Caco-2 (cell line): ENCODE results near the gene PAQR7. TPM values are rescaled to one million over a fixed set of nuclear protein-coding genes. Genes with fewer than 3 reads are reported as not detected.
A peak's percentile ranks its signal among the peaks of the same experiment; 100 is the strongest.

Experiments used
- BruUV-seq: library from RNA; stranded (reverse); fragments of 400-500 nt; replicated peaks from 2 replicates; lab custom pipeline; 2021; lab: Mats Ljungman, UMichigan
- CTCF ChIA-PET: fragments of 300-600 bp; sonication (Branson Sonifier 250); formaldehyde crosslinking; loops from one replicate; lab custom pipeline; 2022; ENCODE audit warnings: antibody characterized with exemption; lab: Charles Lee
- POLR2A ChIA-PET: fragments of 300-600 bp; sonication (Branson Sonifier 250); formaldehyde crosslinking; loops from one replicate; lab custom pipeline; 2022; ENCODE audit warnings: antibody characterized with exemption; lab: Charles Lee
- DNase-seq, 2 experiments: peaks; one replicate each; pipeline versions ENCODE4 v3.0.0 to v3.0.0-alpha.2; 2020 to 2022
- H3K27me3 ChIP-seq: replicated peaks from 2 replicates; pipeline ENCODE4 v1.6.0; 2011; ENCODE audit warnings: low read length; ENCODE audit not compliant: control insufficient read depth, insufficient read depth
- H3K36me3 ChIP-seq: 2 replicates; pipeline ENCODE4 v1.5.1; 2011; ENCODE audit warnings: low read length; ENCODE audit not compliant: control insufficient read depth, insufficient read depth
- H3K4me1 ChIP-seq: fragments of 250-450 bp; sonication (Bioruptor Pico); 2 replicates; pipeline ENCODE4 v1.5.1; 2020; ENCODE audit warnings: mild to moderate bottlenecking
- H3K4me3 ChIP-seq: 2 replicates; pipeline ENCODE4 v1.5.1; 2011; ENCODE audit warnings: low read depth, mild to moderate bottlenecking, control low read depth, low read length
- H3K9me3 ChIP-seq: fragments of 250-450 bp; sonication (Bioruptor Pico); 2 replicates; pipeline ENCODE4 v1.5.1; 2020; ENCODE audit warnings: mild to moderate bottlenecking, moderate library complexity
- H3K27ac Mint-ChIP-seq: one replicate; pipeline ENCODE4 v1.8.0; 2022; ENCODE audit warnings: mixed read lengths; ENCODE audit not compliant: unreplicated experiment
- H3K27me3 Mint-ChIP-seq: one replicate; pipeline ENCODE4 v1.8.0; 2022; ENCODE audit warnings: mixed read lengths; ENCODE audit not compliant: insufficient read depth, unreplicated experiment
- H3K36me3 Mint-ChIP-seq: one replicate; pipeline ENCODE4 v1.8.0; 2022; ENCODE audit warnings: mild to moderate bottlenecking, mixed read lengths; ENCODE audit not compliant: insufficient read depth, unreplicated experiment
- H3K4me1 Mint-ChIP-seq: one replicate; pipeline ENCODE4 v1.8.0; 2022; ENCODE audit warnings: low read depth, mixed read lengths; ENCODE audit not compliant: unreplicated experiment
- H3K4me3 Mint-ChIP-seq: one replicate; pipeline ENCODE4 v1.8.0; 2022; ENCODE audit warnings: mild to moderate bottlenecking, moderate library complexity, mixed read lengths; ENCODE audit not compliant: unreplicated experiment
- H3K9me3 Mint-ChIP-seq: one replicate; pipeline ENCODE4 v1.8.0; 2022; ENCODE audit warnings: mixed read lengths; ENCODE audit not compliant: unreplicated experiment
- intact Hi-C: fragments of 100-400 bp; cut with micrococcal nuclease; formaldehyde crosslinking; loops from one replicate; pipeline ENCODE4 v1.10.0; 2022; ENCODE audit not compliant: unreplicated experiment
- total RNA-seq: library from RNA; stranded (reverse); gene quantifications from 2 replicates; pipeline ENCODE4 v1.2.3, GENCODE V29; 2022
- TF ChIP-seq, protein P1 (sequence below), 2 experiments: fragments of 200-600 bp in 1 of 2; IDR thresholded peaks; 1 replicate in 1 of 2; 2 replicates in 1 of 2; pipeline versions ENCODE4 v1.5.1 to v1.8.0; 2011 to 2022; ENCODE audit warnings: antibody characterized with exemption in 1 of 2, control low read depth in 1 of 2, inconsistent platforms in 1 of 2, low read depth in 1 of 2, low read length in 1 of 2, mild to moderate bottlenecking in 1 of 2, moderate library complexity in 1 of 2; ENCODE audit not compliant: insufficient read depth in 1 of 2, severe bottlenecking in 1 of 2, unreplicated experiment in 1 of 2

The PAQR7 gene
- total RNA-seq, 1 experiment from 2014 or later = 22.3 TPM

GRCh38 chr1:25825605-25826004 lies 49.9 kb downstream of the PAQR7 start:
- ChIA-PET CTCF (no interaction called here), POLR2A (no interaction called here)
- Mint-ChIP-seq H3K4me1 (peaks cover 15% of the 10 kb centered on the region), H3K9me3 (no peaks in the 10 kb centered on the region), H3K4me3 (no peak overlapping the region), H3K36me3 (peaks cover 41% of the 10 kb centered on the region), H3K27me3 (no peaks in the 10 kb centered on the region), H3K27ac (no peak overlapping the region)
- H3K9me3 ChIP-seq = no peaks in the 10 kb centered on the region
- intact Hi-C loops = no loop called here
- H3K36me3 ChIP-seq = no peaks in the 10 kb centered on the region; the same call in 1 of the 2 replicates
- no peaks in the 10 kb centered on the region for H3K27me3 ChIP-seq
- no peaks in the 10 kb centered on the region for H3K4me1 ChIP-seq
- no peak overlapping the region for H3K4me3 ChIP-seq
- TF ChIP-seq, protein P1, sequence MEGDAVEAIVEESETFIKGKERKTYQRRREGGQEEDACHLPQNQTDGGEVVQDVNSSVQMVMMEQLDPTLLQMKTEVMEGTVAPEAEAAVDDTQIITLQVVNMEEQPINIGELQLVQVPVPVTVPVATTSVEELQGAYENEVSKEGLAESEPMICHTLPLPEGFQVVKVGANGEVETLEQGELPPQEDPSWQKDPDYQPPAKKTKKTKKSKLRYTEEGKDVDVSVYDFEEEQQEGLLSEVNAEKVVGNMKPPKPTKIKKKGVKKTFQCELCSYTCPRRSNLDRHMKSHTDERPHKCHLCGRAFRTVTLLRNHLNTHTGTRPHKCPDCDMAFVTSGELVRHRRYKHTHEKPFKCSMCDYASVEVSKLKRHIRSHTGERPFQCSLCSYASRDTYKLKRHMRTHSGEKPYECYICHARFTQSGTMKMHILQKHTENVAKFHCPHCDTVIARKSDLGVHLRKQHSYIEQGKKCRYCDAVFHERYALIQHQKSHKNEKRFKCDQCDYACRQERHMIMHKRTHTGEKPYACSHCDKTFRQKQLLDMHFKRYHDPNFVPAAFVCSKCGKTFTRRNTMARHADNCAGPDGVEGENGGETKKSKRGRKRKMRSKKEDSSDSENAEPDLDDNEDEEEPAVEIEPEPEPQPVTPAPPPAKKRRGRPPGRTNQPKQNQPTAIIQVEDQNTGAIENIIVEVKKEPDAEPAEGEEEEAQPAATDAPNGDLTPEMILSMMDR (IDR thresholded peaks at IDR 0.05; ENCODE audit: insufficient read depth in 1 of 2, low read depth in 1 of 2, low read length in 1 of 2, severe bottlenecking in 1 of 2, unreplicated experiment in 1 of 2) = no peak
- no TSS peak for BruUV-seq
- no peak for DNase-seq

DNA sequence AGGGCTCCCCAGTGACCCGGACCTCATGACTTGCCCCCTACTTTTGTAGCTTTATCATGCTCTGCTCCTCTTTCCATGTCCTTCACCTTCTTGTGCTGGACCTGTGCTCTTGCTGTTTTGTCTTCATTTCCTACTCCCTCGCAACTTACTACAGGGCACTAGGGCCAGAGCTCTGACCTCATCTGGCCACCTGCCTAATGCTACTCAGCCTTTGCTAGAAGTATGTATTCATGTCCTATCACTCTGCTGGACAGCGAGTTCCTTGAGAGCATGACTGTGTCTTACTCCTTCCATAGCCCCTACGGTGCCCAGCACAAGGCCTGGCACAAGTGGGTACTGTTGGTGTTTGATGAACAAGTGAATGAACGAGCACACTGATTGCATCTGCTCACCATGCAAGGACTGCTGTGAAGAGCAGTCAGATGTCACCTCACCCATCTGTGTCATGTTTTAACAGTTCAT lies 53.8 kb downstream of the PAQR7 start:
- peaks cover 27% of the 10 kb centered on the region for H3K36me3 Mint-ChIP-seq
- no peaks in the 10 kb centered on the region for H3K9me3 ChIP-seq
- peaks cover 26% of the 10 kb centered on the region for H3K4me1 Mint-ChIP-seq
- BruUV-seq = no TSS peak
- H3K4me1 ChIP-seq = peaks cover 15% of the 10 kb centered on the region
- POLR2A ChIA-PET = no interaction called here
- no peaks in the 10 kb centered on the region for H3K27me3 Mint-ChIP-seq
- H3K4me3 ChIP-seq = no peak overlapping the region; the same call in 1 of the 2 replicates
- no peak for DNase-seq
- no peaks in the 10 kb centered on the region for H3K9me3 Mint-ChIP-seq
- no peaks in the 10 kb centered on the region for H3K27me3 ChIP-seq
- peak overlapping the region; percentile 66 for H3K27ac Mint-ChIP-seq
- TF ChIP-seq, protein P1 (IDR thresholded peaks at IDR 0.05; ENCODE audit: insufficient read depth in 1 of 2, low read depth in 1 of 2, low read length in 1 of 2, severe bottlenecking in 1 of 2, unreplicated experiment in 1 of 2) = no peak
- peak overlapping the region; percentile 77 for H3K4me3 Mint-ChIP-seq
- H3K36me3 ChIP-seq = no peaks in the 10 kb centered on the region
- intact Hi-C loops = loop anchor here (5.0 kb wide), 1 partner anchor 176 kb away; the partner anchor contains the start of gene PAFAH2
- CTCF ChIA-PET = no interaction called here

GRCh38 chr1:25821112-25821476 lies 54.4 kb downstream of the PAQR7 start:
- Histone ChIP-seq H3K4me3 (peak overlapping the region; percentile 66), H3K27me3 (no peaks in the 10 kb centered on the region), H3K4me1 (peaks cover 15% of the 10 kb centered on the region), H3K36me3 (no peaks in the 10 kb centered on the region), H3K9me3 (no peaks in the 10 kb centered on the region)
- BruUV-seq = TSS peak; percentile 13
- no peaks in the 10 kb centered on the region for H3K27me3 Mint-ChIP-seq
- intact Hi-C loops = loop anchor here (5.0 kb wide), 1 partner anchor 176 kb away; the partner anchor contains the start of gene PAFAH2
- peak overlapping the region; percentile 77 for H3K4me3 Mint-ChIP-seq
- H3K9me3 Mint-ChIP-seq = no peaks in the 10 kb centered on the region
- ChIA-PET CTCF (no interaction called here), POLR2A (no interaction called here)
- H3K4me1 Mint-ChIP-seq = peaks cover 26% of the 10 kb centered on the region
- TF ChIP-seq, protein P1 (IDR thresholded peaks at IDR 0.05; ENCODE audit: insufficient read depth in 1 of 2, low read depth in 1 of 2, low read length in 1 of 2, severe bottlenecking in 1 of 2, unreplicated experiment in 1 of 2) = no peak
- no peak for DNase-seq
- peaks cover 23% of the 10 kb centered on the region for H3K36me3 Mint-ChIP-seq
- H3K27ac Mint-ChIP-seq = peak overlapping the region; percentile 66
